Stomach (tissue), 9 donors: ENCODE results near the gene FZD8. TPM values are rescaled to one million over a fixed set of nuclear protein-coding genes. Genes with fewer than 3 reads are reported as not detected.

Source experiments
- DNase-seq, 2 donors: peaks; one replicate each; pipeline versions ENCODE4 v3.0.0 to v3.0.0-alpha.2; 2013 to 2019
- H3K27ac ChIP-seq, 5 donors: fragments of 200-600 bp in 4 of 5; sonication (generic) in 4 of 5; one replicate each; pipeline ENCODE4 v1.5.1; 2013 to 2019; ENCODE audit warnings: mild to moderate bottlenecking in 1 of 5, moderate library complexity in 1 of 5
- H3K27me3 ChIP-seq, 3 donors: fragments of 200-600 bp; sonication (generic); one replicate each; pipeline ENCODE4 v1.5.1; 2017 to 2019; ENCODE audit warnings: mixed run types in 1 of 3
- H3K36me3 ChIP-seq, 4 donors: fragments of 200-600 bp; sonication (generic); 1 replicate in 3 of 4; 2 replicates in 1 of 4; pipeline ENCODE4 v1.5.1; 2016 to 2019
- H3K4me1 ChIP-seq, 4 donors: fragments of 200-600 bp; sonication (generic); one replicate each; pipeline ENCODE4 v1.5.1; 2016 to 2019
- H3K4me3 ChIP-seq, 4 donors: fragments of 200-600 bp; sonication (generic) in 3 of 4; one replicate each; pipeline ENCODE4 v1.5.1; 2016 to 2019; ENCODE audit warnings: mild to moderate bottlenecking in 1 of 4
- H3K9me3 ChIP-seq, 4 donors: fragments of 200-600 bp; sonication (generic); one replicate each; pipeline ENCODE4 v1.5.1; 2016 to 2019
- CTCF ChIP-seq, 7 experiments: fragments of 450-650 bp in 4 of 7; fragments of 200-600 bp in 3 of 7; sonication (generic) in 3 of 7; IDR thresholded peaks; one replicate each; pipeline ENCODE4 v1.5.1; 2016 to 2019; ENCODE audit warnings: antibody characterized with exemption in 7 of 7, control low read depth in 2 of 7, mild to moderate bottlenecking in 1 of 7
- EP300 ChIP-seq: sonication (generic); formaldehyde crosslinking; IDR thresholded peaks from one replicate; pipeline ENCODE4 v1.6.1; 2017; ENCODE audit warnings: antibody characterized with exemption
- POLR2A ChIP-seq, 4 donors: fragments of 450-650 bp; IDR thresholded peaks; one replicate each; pipeline ENCODE4 v1.6.1; 2016; ENCODE audit warnings: antibody characterized with exemption in 4 of 4, control low read depth in 2 of 4, mild to moderate bottlenecking in 1 of 4, moderate library complexity in 1 of 4
- POLR2AphosphoS5 ChIP-seq, 3 donors: sonication (generic); formaldehyde crosslinking; IDR thresholded peaks; one replicate each; pipeline ENCODE4 v1.6.1; 2016; ENCODE audit warnings: antibody characterized with exemption in 3 of 3
- WGBS, 5 donors: extraction: QIAGEN DNeasy Blood & Tissue Kit in 3 of 5; methylation state at CpG; one replicate each; pipeline versions ENCODE4 v1.1.5 to v1.1.7; 2013 to 2018; 5-methylcytosine and 5-hydroxymethylcytosine counted together
- intact Hi-C: fragments of 100-400 bp; cut with DNase I; formaldehyde crosslinking; loops from one replicate; pipeline ENCODE4 v1.15.1; 2023; ENCODE audit warnings: low total_unique reads
- polyA plus RNA-seq, 3 donors: library from polyadenylated mRNA; stranded (reverse); fragments of 200-250 nt; gene quantifications; one replicate each; pipeline ENCODE4 v1.2.3, GENCODE V29; 2013
- total RNA-seq, 5 donors: library from RNA; depleted of rRNA; stranded (reverse); fragments of >200 nt; gene quantifications; one replicate each; pipeline versions ENCODE4 v1.1.0 to v1.2.3, GENCODE V29; 2014 to 2016
- donor health status: healthy with polysubstance abuse.
- donor health status: Bipolar disorder and iron deficiency.
- donor health status: healthy.

The FZD8 gene
- total and polyA plus RNA-seq, 8 donors: 0.92 to 17.7 (median 7.1) TPM

GRCh38 chr10:35611750-35612149 is 30.3 kb downstream of the FZD8 start:
- Histone ChIP-seq H3K27me3 (peaks cover 0 to 70% (median 16%) of the 10 kb centered on the region in 3 donors), H3K9me3 (peaks cover 0 to 7% (median 0%) of the 10 kb centered on the region in 4 donors), H3K4me3 (no peak overlapping the region), H3K36me3 (no peaks in the 10 kb centered on the region), H3K4me1 (peaks cover 11 to 13% (median 12%) of the 10 kb centered on the region in 4 donors), H3K27ac (no peak overlapping the region)
- DNase-seq: no peak
- TF ChIP-seq POLR2AphosphoS5 (IDR thresholded peaks at IDR 0.05) (no peak), POLR2A (IDR thresholded peaks at IDR 0.05) (no peak), EP300 (no peak), CTCF (IDR thresholded peaks at IDR 0.05) (no peak)
- WGBS, 5 donors: 74 to 90% (median 85%) methylated on average over 6 of the region's 6 CpGs
- intact Hi-C loops: no loop called here

- Histone ChIP-seq H3K4me1 (peaks cover 11 to 13% (median 12%) of the 10 kb centered on the region in 4 donors), H3K27me3 (peaks cover 0 to 82% (median 21%) of the 10 kb centered on the region in 3 donors), H3K9me3 (peaks cover 0 to 7% (median 0%) of the 10 kb centered on the region in 4 donors), H3K27ac (no peak overlapping the region), H3K36me3 (no peaks in the 10 kb centered on the region), H3K4me3 (peak overlapping the region; percentile 44 to 53 (median 48))
- WGBS, 5 donors: 67 to 92% (median 75%) methylated on average over 3 to 16 of the region's 16 CpGs
- intact Hi-C loops: no loop called here
- TF ChIP-seq CTCF (IDR thresholded peaks at IDR 0.05) (no peak), POLR2AphosphoS5 (IDR thresholded peaks at IDR 0.05) (no peak), POLR2A (IDR thresholded peaks at IDR 0.05) (no peak), EP300 (no peak)
- no peak for DNase-seq
Measured at GRCh38 chr10:35608328-35608672, 33.8 kb downstream of the FZD8 start.

- Histone ChIP-seq H3K36me3 (no peaks in the 10 kb centered on the region), H3K27ac (no peak overlapping the region), H3K9me3 (peaks cover 0 to 7% (median 0%) of the 10 kb centered on the region in 4 donors), H3K27me3 (peaks cover 0 to 81% (median 21%) of the 10 kb centered on the region in 3 donors), H3K4me1 (peaks cover 11 to 13% (median 12%) of the 10 kb centered on the region in 4 donors), H3K4me3 (peak overlapping the region; percentile 44 to 53 (median 48))
- 7 to 23% (median 10%) methylated on average over 27 to 78 of the region's 78 CpGs for WGBS, 5 donors
- intact Hi-C loops: no loop called here
- peak in 1 of 2 donors; percentile 48 for DNase-seq
- no peak for TF ChIP-seq POLR2A (IDR thresholded peaks at IDR 0.05)
- no peak for TF ChIP-seq CTCF (IDR thresholded peaks at IDR 0.05)
- no peak for TF ChIP-seq EP300
- no peak for TF ChIP-seq POLR2AphosphoS5 (IDR thresholded peaks at IDR 0.05)
Measured at GRCh38 chr10:35607475-35608327, 34.4 kb downstream of the FZD8 start.

- Histone ChIP-seq H3K36me3 (no peaks in the 10 kb centered on the region), H3K4me3 (no peak overlapping the region), H3K4me1 (peaks cover 11 to 13% (median 12%) of the 10 kb centered on the region in 4 donors), H3K27me3 (peaks cover 0 to 72% (median 21%) of the 10 kb centered on the region in 3 donors), H3K27ac (no peak overlapping the region), H3K9me3 (peaks cover 0 to 7% (median under 1%) of the 10 kb centered on the region in 4 donors)
- intact Hi-C loops: no loop called here
- WGBS, 5 donors: 71 to 84% (median 81%) methylated on average over 6 of the region's 6 CpGs
- TF ChIP-seq POLR2AphosphoS5 (IDR thresholded peaks at IDR 0.05): no peak
- TF ChIP-seq CTCF (IDR thresholded peaks at IDR 0.05): no peak
- TF ChIP-seq POLR2A (IDR thresholded peaks at IDR 0.05): no peak
- TF ChIP-seq EP300: no peak
- no peak for DNase-seq
Measured at GRCh38 chr10:35606430-35606829, 35.7 kb downstream of the FZD8 start.
